Activated B cell treated with CpG ODN at 0.5 μM for 24 hours (primary cell): ENCODE results near the gene BTF3. TPM values are rescaled to one million over a fixed set of nuclear protein-coding genes. Genes with fewer than 3 reads are reported as not detected.

Source experiments
- ATAC-seq: fragments of 200-7000 bp; cut with Tn5 transposase; one replicate; pipeline ENCODE4 v1.10.0; 2021; ENCODE audit warnings: low read depth, mild to moderate bottlenecking, moderate library complexity
- CTCF ChIA-PET: fragments of 350-600 bp; sonication (Branson Sonifier 250); formaldehyde crosslinking; loops from one replicate; lab custom pipeline; 2021; ENCODE audit warnings: antibody characterized with exemption; lab: Charles Lee
- POLR2A ChIA-PET: fragments of 350-600 bp; sonication (Branson Sonifier 250); formaldehyde crosslinking; loops from one replicate; lab custom pipeline; 2021; ENCODE audit warnings: antibody characterized with exemption; lab: Charles Lee
- DNase-seq: peaks from one replicate; pipeline ENCODE4 v3.0.0; 2022
- H3K27ac Mint-ChIP-seq: one replicate; pipeline ENCODE4 v1.8.0; 2020; ENCODE audit warnings: mixed read lengths
- H3K27me3 Mint-ChIP-seq: one replicate; pipeline ENCODE4 v1.8.0; 2021; ENCODE audit warnings: mixed read lengths
- H3K36me3 Mint-ChIP-seq: one replicate; pipeline ENCODE4 v1.8.0; 2021; ENCODE audit warnings: low read depth, mixed read lengths
- H3K4me1 Mint-ChIP-seq: one replicate; pipeline ENCODE4 v1.8.0; 2021; ENCODE audit warnings: mixed read lengths
- H3K4me3 Mint-ChIP-seq: one replicate; pipeline ENCODE4 v1.8.0; 2020; ENCODE audit warnings: mild to moderate bottlenecking, mixed read lengths
- H3K9me3 Mint-ChIP-seq: one replicate; pipeline ENCODE4 v1.8.0; 2020; ENCODE audit warnings: mixed read lengths
- intact Hi-C: fragments of 100-400 bp; cut with micrococcal nuclease; formaldehyde crosslinking; loops from one replicate; pipeline ENCODE4 v1.15.1; 2024
- total RNA-seq: library from RNA; stranded (reverse); gene quantifications from 2 replicates; pipeline ENCODE4 v1.2.3, GENCODE V29; 2022
- TF ChIP-seq, protein P1 (sequence below): fragments of 200-600 bp; IDR thresholded peaks from one replicate; pipeline ENCODE4 v1.8.0; 2022; ENCODE audit warnings: antibody characterized with exemption, mild to moderate bottlenecking

Gene BTF3
- total RNA-seq, 1 donor from 2014 or later: 753 TPM

DNA sequence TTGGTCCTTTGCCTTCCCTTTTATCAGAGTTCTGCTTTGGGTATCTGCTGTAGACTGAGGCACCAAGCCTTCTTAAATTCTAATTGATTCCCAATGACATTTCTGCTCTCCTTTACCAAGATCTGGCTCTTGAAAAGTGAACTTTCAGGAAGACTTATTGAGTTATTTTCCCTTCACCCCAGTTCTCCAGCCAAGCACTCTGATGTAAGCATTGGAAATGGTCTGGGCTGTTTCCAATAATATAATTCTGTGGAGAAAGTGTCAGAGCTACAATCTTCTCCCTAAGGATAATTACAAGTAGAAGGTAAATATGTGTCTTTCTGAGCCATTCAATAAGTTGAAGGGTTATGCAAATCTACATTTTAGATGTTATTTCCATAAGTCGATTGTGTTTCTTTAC lies 30.8 kb downstream of the BTF3 start:
- Mint-ChIP-seq H3K36me3 (no peaks in the 10 kb centered on the region), H3K27me3 (peaks cover 17% of the 10 kb centered on the region), H3K27ac (no peak overlapping the region), H3K4me3 (no peak overlapping the region), H3K4me1 (no peaks in the 10 kb centered on the region), H3K9me3 (no peaks in the 10 kb centered on the region)
- ChIA-PET POLR2A (no interaction called here), CTCF (no interaction called here)
- ATAC-seq (no peak), DNase-seq (no peak)
- TF ChIP-seq, protein P1, sequence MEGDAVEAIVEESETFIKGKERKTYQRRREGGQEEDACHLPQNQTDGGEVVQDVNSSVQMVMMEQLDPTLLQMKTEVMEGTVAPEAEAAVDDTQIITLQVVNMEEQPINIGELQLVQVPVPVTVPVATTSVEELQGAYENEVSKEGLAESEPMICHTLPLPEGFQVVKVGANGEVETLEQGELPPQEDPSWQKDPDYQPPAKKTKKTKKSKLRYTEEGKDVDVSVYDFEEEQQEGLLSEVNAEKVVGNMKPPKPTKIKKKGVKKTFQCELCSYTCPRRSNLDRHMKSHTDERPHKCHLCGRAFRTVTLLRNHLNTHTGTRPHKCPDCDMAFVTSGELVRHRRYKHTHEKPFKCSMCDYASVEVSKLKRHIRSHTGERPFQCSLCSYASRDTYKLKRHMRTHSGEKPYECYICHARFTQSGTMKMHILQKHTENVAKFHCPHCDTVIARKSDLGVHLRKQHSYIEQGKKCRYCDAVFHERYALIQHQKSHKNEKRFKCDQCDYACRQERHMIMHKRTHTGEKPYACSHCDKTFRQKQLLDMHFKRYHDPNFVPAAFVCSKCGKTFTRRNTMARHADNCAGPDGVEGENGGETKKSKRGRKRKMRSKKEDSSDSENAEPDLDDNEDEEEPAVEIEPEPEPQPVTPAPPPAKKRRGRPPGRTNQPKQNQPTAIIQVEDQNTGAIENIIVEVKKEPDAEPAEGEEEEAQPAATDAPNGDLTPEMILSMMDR: no peak
- intact Hi-C loops: no loop called here

DNA sequence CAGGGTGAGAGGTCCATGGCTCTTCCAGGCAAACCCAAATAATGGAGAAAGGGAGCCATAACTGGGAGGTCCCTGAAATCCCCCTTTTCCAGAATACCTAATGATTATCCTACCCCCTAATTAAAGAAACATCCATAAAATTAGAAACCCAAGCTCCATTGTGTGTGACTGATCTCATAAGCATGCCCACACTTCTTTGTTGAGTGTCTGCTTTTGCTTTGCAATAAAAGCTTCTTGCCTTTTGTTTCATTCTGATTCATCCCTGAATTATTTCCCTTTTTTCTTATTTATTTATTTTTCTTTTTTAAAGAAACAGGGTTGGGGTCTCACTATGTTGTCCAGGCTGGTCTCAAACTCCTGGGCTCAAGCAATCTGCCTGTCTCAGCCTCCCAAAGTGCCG lies 33.1 kb downstream of the BTF3 start:
- no peak overlapping the region for H3K27ac Mint-ChIP-seq
- POLR2A ChIA-PET: no interaction called here
- H3K27me3 Mint-ChIP-seq: peaks cover 20% of the 10 kb centered on the region
- TF ChIP-seq, protein P1: no peak
- ATAC-seq (no peak), DNase-seq (no peak)
- intact Hi-C loops: no loop called here
- H3K36me3 Mint-ChIP-seq: no peaks in the 10 kb centered on the region
- H3K4me3 Mint-ChIP-seq: no peak overlapping the region
- no peaks in the 10 kb centered on the region for H3K4me1 Mint-ChIP-seq
- CTCF ChIA-PET: interaction anchor here (2.1 kb wide), 1 partner anchor 10 kb away, joined by 6 read pairs; no protein-coding TSS in a partner anchor
- H3K9me3 Mint-ChIP-seq: no peaks in the 10 kb centered on the region

DNA sequence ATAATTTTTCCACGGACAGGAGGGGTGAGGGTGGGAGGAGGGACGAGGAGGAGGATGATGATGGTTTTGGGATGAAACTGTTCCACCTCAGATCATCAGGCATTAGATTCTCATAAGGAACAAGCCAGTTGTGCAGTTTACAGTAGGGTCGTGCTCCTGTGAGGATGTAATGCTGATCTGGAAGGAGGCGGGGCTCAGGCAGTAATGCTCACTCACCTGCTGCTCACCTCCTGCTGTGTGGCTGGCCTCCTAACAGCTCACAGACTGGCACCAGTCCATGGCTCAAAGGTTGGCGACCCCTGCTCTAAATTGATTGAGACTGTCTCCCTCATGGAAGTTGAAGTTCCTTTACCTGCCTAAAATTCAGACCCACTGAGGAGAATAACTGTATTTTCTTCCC lies 34.0 kb downstream of the BTF3 start:
- Mint-ChIP-seq H3K27ac (no peak overlapping the region), H3K4me1 (no peaks in the 10 kb centered on the region), H3K36me3 (no peaks in the 10 kb centered on the region), H3K4me3 (no peak overlapping the region), H3K27me3 (peaks cover 20% of the 10 kb centered on the region), H3K9me3 (no peaks in the 10 kb centered on the region)
- ATAC-seq (no peak), DNase-seq (no peak)
- ChIA-PET POLR2A (no interaction called here), CTCF (no interaction called here)
- TF ChIP-seq, protein P1: no peak
- intact Hi-C loops: no loop called here

DNA sequence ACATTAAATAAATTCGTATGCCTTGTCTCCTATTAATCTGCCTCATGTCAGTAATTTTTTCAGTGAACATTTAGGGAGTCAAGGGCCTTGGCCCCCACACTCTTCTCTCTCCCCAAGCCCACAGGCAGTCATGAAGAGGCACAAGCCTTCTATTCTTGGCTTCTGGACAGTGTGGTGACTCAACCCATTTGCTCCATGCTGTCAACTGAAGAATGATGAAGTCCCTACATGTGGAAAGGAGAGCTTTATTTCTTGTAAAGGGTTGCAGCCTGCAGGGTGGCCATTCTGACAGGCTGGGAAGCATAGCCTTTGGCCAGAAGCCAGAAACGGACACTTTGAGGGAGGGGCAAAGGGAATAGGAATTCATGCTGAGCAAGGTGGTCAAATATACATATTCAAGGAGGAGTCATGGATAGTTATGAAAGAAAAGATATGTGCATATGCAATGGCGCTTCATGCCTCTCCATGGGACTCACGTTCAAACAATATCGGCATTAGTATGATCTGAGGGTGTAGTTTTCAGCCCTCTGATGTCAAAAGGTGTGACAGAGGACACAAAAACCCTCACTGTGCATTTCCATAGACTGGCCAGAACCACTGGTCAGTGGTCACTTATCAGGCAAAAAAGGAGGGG lies 35.9 kb downstream of the BTF3 start:
- Mint-ChIP-seq H3K27ac (no peak overlapping the region), H3K4me1 (no peaks in the 10 kb centered on the region), H3K4me3 (no peak overlapping the region), H3K9me3 (no peaks in the 10 kb centered on the region), H3K27me3 (peaks cover 20% of the 10 kb centered on the region), H3K36me3 (no peaks in the 10 kb centered on the region)
- ChIA-PET CTCF (no interaction called here), POLR2A (no interaction called here)
- TF ChIP-seq, protein P1: no peak
- ATAC-seq: no peak
- intact Hi-C loops: no loop called here
- no peak for DNase-seq

- Mint-ChIP-seq H3K9me3 (no peaks in the 10 kb centered on the region), H3K4me1 (no peaks in the 10 kb centered on the region), H3K27me3 (peaks cover 20% of the 10 kb centered on the region), H3K4me3 (no peak overlapping the region), H3K36me3 (no peaks in the 10 kb centered on the region), H3K27ac (no peak overlapping the region)
- TF ChIP-seq, protein P1: no peak
- ATAC-seq (no peak), DNase-seq (no peak)
- CTCF ChIA-PET: interaction anchor here (0.8 to 1.2 kb wide), 2 partner anchors 14 to 30 kb away, joined by 4 to 6 read pairs; partner anchors contain the start of genes ANKRA2 and UTP15
- intact Hi-C loops: loop anchor here (5.0 kb wide), 1 partner anchor 923 kb away; no protein-coding TSS in a partner anchor
- POLR2A ChIA-PET: no interaction called here
Measured at GRCh38 chr5:73534971-73535370, 36.7 kb downstream of the BTF3 start.
